Neural progenitor cell (in vitro differentiated cells): ENCODE measurements around the gene COL4A2. TPM values are rescaled to one million over a fixed set of nuclear protein-coding genes. Genes with fewer than 3 reads are reported as not detected.

Source experiments
- DNase-seq: peaks from one replicate; pipeline ENCODE4 v3.0.0-alpha.2; 2016; ENCODE audit warnings: low spot score
- H2AFZ ChIP-seq: fragments of 200-600 bp; sonication (generic); replicated peaks from 2 replicates; pipeline ENCODE4 v1.6.1; 2016; ENCODE audit warnings: antibody characterized with exemption
- H3F3A ChIP-seq: fragments of 200-600 bp; sonication (generic); 2 replicates; pipeline ENCODE4 v1.6.1; 2016; ENCODE audit warnings: antibody characterized with exemption, low read depth
- H3K27ac ChIP-seq: fragments of 200-600 bp; sonication (generic); 2 replicates; pipeline ENCODE4 v1.5.1; 2016; ENCODE audit warnings: mild to moderate bottlenecking
- H3K27me3 ChIP-seq: fragments of 200-600 bp; sonication (generic); 2 replicates; pipeline ENCODE4 v1.6.1; 2016; ENCODE audit warnings: mild to moderate bottlenecking, moderate library complexity
- H3K36me3 ChIP-seq: fragments of 200-600 bp; sonication (generic); 2 replicates; pipeline ENCODE4 v1.5.1; 2016
- H3K4me1 ChIP-seq: fragments of 200-600 bp; sonication (generic); 2 replicates; pipeline ENCODE4 v1.6.1; 2016; ENCODE audit warnings: mixed run types
- H3K4me2 ChIP-seq: fragments of 200-600 bp; sonication (generic); 2 replicates; pipeline ENCODE4 v1.6.1; 2016
- H3K4me3 ChIP-seq: fragments of 200-600 bp; sonication (generic); 2 replicates; pipeline ENCODE4 v1.5.1; 2016
- H3K79me2 ChIP-seq: fragments of 200-600 bp; sonication (generic); 2 replicates; pipeline ENCODE4 v1.6.1; 2016; ENCODE audit warnings: low read depth
- H3K9ac ChIP-seq: fragments of 200-600 bp; sonication (generic); 2 replicates; pipeline ENCODE4 v1.6.1; 2016
- H3K9me3 ChIP-seq: fragments of 200-600 bp; sonication (generic); 2 replicates; pipeline ENCODE4 v1.5.1; 2016; ENCODE audit warnings: low read depth
- H4K20me1 ChIP-seq: fragments of 200-600 bp; sonication (generic); 2 replicates; pipeline ENCODE4 v1.6.1; 2016; ENCODE audit warnings: low read depth
- H3K27ac Mint-ChIP-seq: 3 replicates; pipeline ENCODE4 v1.8.0; 2021; ENCODE audit warnings: mixed read lengths
- H3K27me3 Mint-ChIP-seq: 2 replicates; pipeline ENCODE4 v1.8.0; 2022; ENCODE audit warnings: low read depth, mild to moderate bottlenecking, inconsistent platforms, moderate library complexity, mixed read lengths; ENCODE audit not compliant: insufficient read depth
- H3K36me3 Mint-ChIP-seq: 3 replicates; pipeline ENCODE4 v1.8.0; 2021; ENCODE audit warnings: mixed read lengths
- H3K4me1 Mint-ChIP-seq: 3 replicates; pipeline ENCODE4 v1.8.0; 2021; ENCODE audit warnings: mixed read lengths
- H3K4me3 Mint-ChIP-seq: 3 replicates; pipeline ENCODE4 v1.8.0; 2021; ENCODE audit warnings: mild to moderate bottlenecking, moderate library complexity, mixed read lengths
- H3K9me3 Mint-ChIP-seq: 3 replicates; pipeline ENCODE4 v1.8.0; 2020; ENCODE audit warnings: mixed read lengths
- CTCF ChIP-seq: fragments of 200-600 bp; sonication (generic); IDR thresholded peaks from 2 replicates; pipeline ENCODE4 v1.5.1; 2017; ENCODE audit warnings: antibody characterized with exemption, mild to moderate bottlenecking
- EZH2 ChIP-seq: fragments of 200-600 bp; sonication (generic); IDR thresholded peaks from 2 replicates; pipeline ENCODE4 v1.6.1; 2017; ENCODE audit warnings: antibody characterized with exemption, mild to moderate bottlenecking, moderate library complexity
- EZH2phosphoT487 ChIP-seq: fragments of 200-600 bp; sonication (generic); IDR thresholded peaks from 2 replicates; pipeline ENCODE4 v1.6.1; 2017; ENCODE audit warnings: antibody characterized with exemption
- total RNA-seq: library from RNA; depleted of rRNA; stranded (reverse); fragments of >200 nt; gene quantifications from 2 replicates; pipeline ENCODE4 v1.2.3, GENCODE V29; 2015; ENCODE audit warnings: low replicate concordance

COL4A2 gene
- total RNA-seq, 1 donor from 2014 or later = 73.6 TPM

GRCh38 chr13:110501188-110501587 lies 194.1 kb downstream of the COL4A2 start:
- H3K9me3 Mint-ChIP-seq = no peaks in the 10 kb centered on the region
- no peak overlapping the region for H3K27ac Mint-ChIP-seq
- H3F3A ChIP-seq = no peaks in the 10 kb centered on the region
- H3K27me3 Mint-ChIP-seq = no peaks in the 10 kb centered on the region
- H3K36me3 Mint-ChIP-seq = peaks cover 56% of the 10 kb centered on the region
- H4K20me1 ChIP-seq = no peaks in the 10 kb centered on the region
- H3K4me1 ChIP-seq = no peaks in the 10 kb centered on the region
- H3K36me3 ChIP-seq = peaks cover 2% of the 10 kb centered on the region
- no peak overlapping the region for H3K4me3 Mint-ChIP-seq
- no peak overlapping the region for H3K4me2 ChIP-seq
- no peaks in the 10 kb centered on the region for H3K4me1 Mint-ChIP-seq
- H3K9ac ChIP-seq = no peak overlapping the region
- no peak for DNase-seq
- no peaks in the 10 kb centered on the region for H3K27me3 ChIP-seq
- no peaks in the 10 kb centered on the region for H3K9me3 ChIP-seq
- H3K79me2 ChIP-seq = no peaks in the 10 kb centered on the region
- H3K27ac ChIP-seq = no peak overlapping the region
- no peak overlapping the region for H2AFZ ChIP-seq
- no peak for TF ChIP-seq CTCF
- H3K4me3 ChIP-seq = no peak overlapping the region

- Histone ChIP-seq H3K27me3 (no peaks in the 10 kb centered on the region), H3K4me3 (no peak overlapping the region), H3K9me3 (no peaks in the 10 kb centered on the region), H3F3A (no peaks in the 10 kb centered on the region), H3K27ac (no peak overlapping the region), H4K20me1 (no peaks in the 10 kb centered on the region), H2AFZ (no peak overlapping the region), H3K79me2 (no peaks in the 10 kb centered on the region), H3K4me1 (no peaks in the 10 kb centered on the region), H3K9ac (no peak overlapping the region), H3K4me2 (no peak overlapping the region), H3K36me3 (no peaks in the 10 kb centered on the region)
- TF ChIP-seq EZH2 = no peak
- Mint-ChIP-seq H3K27ac (peak overlapping the region; percentile 46), H3K4me3 (no peak overlapping the region), H3K36me3 (peaks cover 53% of the 10 kb centered on the region), H3K9me3 (no peaks in the 10 kb centered on the region), H3K4me1 (no peaks in the 10 kb centered on the region), H3K27me3 (no peaks in the 10 kb centered on the region)
- DNase-seq = no peak
Observed at GRCh38 chr13:110503037-110503901, 196.2 kb downstream of the COL4A2 start.

GRCh38 chr13:110503979-110504499 lies 197.0 kb downstream of the COL4A2 start:
- H3K27ac Mint-ChIP-seq = no peak overlapping the region
- no peak for DNase-seq
- no peaks in the 10 kb centered on the region for H3K9me3 ChIP-seq
- no peaks in the 10 kb centered on the region for H3K36me3 ChIP-seq
- TF ChIP-seq CTCF (no peak), EZH2 (no peak), EZH2phosphoT487 (no peak)
- no peak overlapping the region for H3K4me3 Mint-ChIP-seq
- no peak overlapping the region for H3K27ac ChIP-seq
- no peaks in the 10 kb centered on the region for H3K9me3 Mint-ChIP-seq
- no peaks in the 10 kb centered on the region for H4K20me1 ChIP-seq
- H3F3A ChIP-seq = no peaks in the 10 kb centered on the region
- no peak overlapping the region for H2AFZ ChIP-seq
- H3K36me3 Mint-ChIP-seq = peaks cover 46% of the 10 kb centered on the region
- no peak overlapping the region for H3K4me3 ChIP-seq
- H3K79me2 ChIP-seq = no peaks in the 10 kb centered on the region
- H3K9ac ChIP-seq = no peak overlapping the region
- no peak overlapping the region for H3K4me2 ChIP-seq
- no peaks in the 10 kb centered on the region for H3K27me3 Mint-ChIP-seq
- H3K4me1 ChIP-seq = no peaks in the 10 kb centered on the region
- H3K27me3 ChIP-seq = no peaks in the 10 kb centered on the region
- no peaks in the 10 kb centered on the region for H3K4me1 Mint-ChIP-seq

- Histone ChIP-seq H3K36me3 (no peaks in the 10 kb centered on the region), H4K20me1 (peaks cover 3% of the 10 kb centered on the region), H3K4me3 (no peak overlapping the region), H2AFZ (no peak overlapping the region), H3K9me3 (no peaks in the 10 kb centered on the region), H3K4me2 (no peak overlapping the region), H3F3A (no peaks in the 10 kb centered on the region), H3K27me3 (no peaks in the 10 kb centered on the region), H3K27ac (no peak overlapping the region), H3K79me2 (no peaks in the 10 kb centered on the region), H3K9ac (no peak overlapping the region), H3K4me1 (no peaks in the 10 kb centered on the region)
- no peak overlapping the region for H3K27ac Mint-ChIP-seq
- no peak for DNase-seq
- TF ChIP-seq EZH2phosphoT487 (no peak), CTCF (no peak), EZH2 (no peak)
- no peaks in the 10 kb centered on the region for H3K27me3 Mint-ChIP-seq
- H3K4me1 Mint-ChIP-seq = no peaks in the 10 kb centered on the region
- H3K36me3 Mint-ChIP-seq = peaks cover 33% of the 10 kb centered on the region
- H3K4me3 Mint-ChIP-seq = no peak overlapping the region
- no peaks in the 10 kb centered on the region for H3K9me3 Mint-ChIP-seq
Observed at GRCh38 chr13:110505594-110505993, 198.5 kb downstream of the COL4A2 start.
